Panc1 (cell line): ENCODE data around the gene GSX2. TPM values are rescaled to one million over a fixed set of nuclear protein-coding genes. Genes with fewer than 3 reads are reported as not detected.

Experiments
- ATAC-seq: fragments of 200-7000 bp; cut with Tn5 transposase; 2 replicates; pipeline ENCODE4 v1.9.1; 2020; ENCODE audit warnings: mild to moderate bottlenecking, moderate library complexity
- BruUV-seq: library from RNA; stranded (reverse); fragments of 400-500 nt; replicated peaks from 2 replicates; lab custom pipeline; 2021; lab: Mats Ljungman, UMichigan
- CTCF ChIA-PET: fragments of 300-600 bp; sonication (Branson Sonifier 250); formaldehyde crosslinking; loops from one replicate; lab custom pipeline; 2022; ENCODE audit warnings: antibody characterized with exemption; lab: Charles Lee
- POLR2A ChIA-PET: fragments of 300-600 bp; sonication (Branson Sonifier 250); formaldehyde crosslinking; loops from one replicate; lab custom pipeline; 2022; ENCODE audit warnings: antibody characterized with exemption; lab: Charles Lee
- DNase-seq: peaks from one replicate; pipeline ENCODE4 v3.0.0-alpha.2; 2010; ENCODE audit warnings: low read depth, low spot score
- H3K27ac ChIP-seq: 2 replicates; pipeline ENCODE4 v1.5.1; 2011; ENCODE audit warnings: mild to moderate bottlenecking, low read length, inconsistent platforms
- H3K27me3 ChIP-seq: fragments of 200-500 bp; sonication (Bioruptor generic); 2 replicates; pipeline ENCODE4 v1.6.0; 2014; ENCODE audit warnings: low read length, inconsistent platforms; ENCODE audit not compliant: control insufficient read depth, insufficient read depth
- H3K36me3 ChIP-seq: fragments of 200-500 bp; sonication (Bioruptor generic); 2 replicates; pipeline ENCODE4 v1.5.1; 2014; ENCODE audit warnings: inconsistent platforms, mild to moderate bottlenecking, low read length, moderate library complexity; ENCODE audit not compliant: control insufficient read depth, insufficient read depth
- H3K4me1 ChIP-seq: 2 replicates; pipeline ENCODE4 v1.5.1; 2011; ENCODE audit warnings: inconsistent platforms, mild to moderate bottlenecking, low read length, moderate library complexity; ENCODE audit not compliant: control insufficient read depth, insufficient read depth
- H3K4me3 ChIP-seq, 2 experiments: 2 replicates each; pipeline ENCODE4 v1.5.1; 2011 to 2012; ENCODE audit warnings: low read depth in 2 of 2, low read length in 2 of 2, mild to moderate bottlenecking in 2 of 2, inconsistent platforms in 1 of 2, moderate library complexity in 1 of 2
- H3K9me3 ChIP-seq: fragments of 200-500 bp; sonication (Bioruptor generic); 2 replicates; pipeline ENCODE4 v1.5.1; 2014; ENCODE audit warnings: low read depth, mild to moderate bottlenecking, inconsistent platforms, low read length, moderate library complexity; ENCODE audit not compliant: control insufficient read depth, insufficient read depth
- CTCF ChIP-seq: fragments of 450-650 bp; IDR thresholded peaks from 2 replicates; pipeline ENCODE4 v1.5.1; 2017; ENCODE audit warnings: mild to moderate bottlenecking
- POLR2AphosphoS5 ChIP-seq: IDR thresholded peaks from 2 replicates; pipeline ENCODE4 v1.6.1; 2012; ENCODE audit warnings: mild to moderate bottlenecking, low read depth, low read length, moderate library complexity
- REST ChIP-seq, 2 experiments: IDR thresholded peaks; 2 replicates each; pipeline ENCODE4 v1.6.1; 2011 to 2012; ENCODE audit warnings: low read depth in 2 of 2, control low read depth in 1 of 2, low read length in 1 of 2, mild to moderate bottlenecking in 1 of 2, moderate library complexity in 1 of 2; ENCODE audit not compliant: insufficient read depth in 1 of 2
- SIN3A ChIP-seq: IDR thresholded peaks from 2 replicates; pipeline ENCODE4 v1.6.1; 2012; ENCODE audit warnings: low read depth, mild to moderate bottlenecking, low read length, moderate library complexity, borderline replicate concordance; ENCODE audit not compliant: insufficient read depth
- TCF7L2 ChIP-seq: IDR thresholded peaks from 2 replicates; pipeline ENCODE4 v1.6.1; 2011; ENCODE audit warnings: mild to moderate bottlenecking, low read depth, low read length, inconsistent platforms
- in situ Hi-C: cut with HindIII; loops from 2 replicates; pipeline ENCODE4 v1.10.0; 2016; ENCODE audit warnings: low sequenced_read_pairs, low pct_unique_long_range_greater_than_20kb
- intact Hi-C: fragments of 100-400 bp; cut with micrococcal nuclease; formaldehyde crosslinking; loops from one replicate; pipeline ENCODE4 v1.10.0; 2022; ENCODE audit not compliant: unreplicated experiment
- total RNA-seq: library from RNA; stranded (reverse); gene quantifications from one replicate; pipeline ENCODE4 v1.2.1, GENCODE V29; 2021; ENCODE audit not compliant: unreplicated experiment

The GSX2 gene
- total RNA-seq, 1 experiment from 2014 or later = not detected

- DNase-seq (no peak), ATAC-seq (no peak)
- H3K4me3 ChIP-seq = no peak overlapping the region
- ChIA-PET CTCF (no interaction called here), POLR2A (no interaction called here)
- BruUV-seq = no TSS peak
- no peak overlapping the region for H3K27ac ChIP-seq
- TF ChIP-seq TCF7L2 (no peak), SIN3A (no peak), REST (IDR thresholded peaks at IDR 0.05; ENCODE audit: insufficient read depth in 1 of 2, low read depth in 2 of 2, low read length in 1 of 2) (no peak), CTCF (no peak), POLR2AphosphoS5 (no peak)
- no peaks in the 10 kb centered on the region; the same call in 1 of the 2 replicates for H3K27me3 ChIP-seq
- intact Hi-C loops (no loop called here), in situ Hi-C loops (no loop called here)
- H3K36me3 ChIP-seq = no peaks in the 10 kb centered on the region
- H3K4me1 ChIP-seq = 0 out of 2 replicates have a peak, but pooled peaks cover 3% of the 10 kb centered on the region
- no peaks in the 10 kb centered on the region for H3K9me3 ChIP-seq
Observed at GRCh38 chr4:54140287-54140686, 40.3 kb downstream of the GSX2 start.

- intact Hi-C loops (no loop called here), in situ Hi-C loops (no loop called here)
- no TSS peak for BruUV-seq
- Histone ChIP-seq H3K4me1 (0 out of 2 replicates have a peak, but pooled peaks cover 3% of the 10 kb centered on the region), H3K4me3 (no peak overlapping the region), H3K27ac (no peak overlapping the region), H3K36me3 (no peaks in the 10 kb centered on the region), H3K9me3 (no peaks in the 10 kb centered on the region), H3K27me3 (no peaks in the 10 kb centered on the region; the same call in 1 of the 2 replicates)
- no peak for DNase-seq
- TF ChIP-seq SIN3A (no peak), CTCF (no peak), POLR2AphosphoS5 (no peak), REST (IDR thresholded peaks at IDR 0.05; ENCODE audit: insufficient read depth in 1 of 2, low read depth in 2 of 2, low read length in 1 of 2) (no peak), TCF7L2 (no peak)
- POLR2A ChIA-PET = no interaction called here
- CTCF ChIA-PET = no interaction called here
- no peak for ATAC-seq
Observed at GRCh38 chr4:54144199-54144598, 44.2 kb downstream of the GSX2 start.
